K562 (cell line): ENCODE results near the gene EAF2.

Source experiments
- CTCF ChIP-seq, 3 experiments: IDR thresholded peaks in 2 of 3; conservative IDR thresholded peaks in 1 of 3; 2 replicates each; pipeline ENCODE4 v1.5.1; 2011 to 2012; ENCODE audit warnings: low read length in 3 of 3, mild to moderate bottlenecking in 3 of 3, control low read depth in 2 of 3, improper control_type of control experiment in 1 of 3, inconsistent platforms in 1 of 3, low read depth in 1 of 3, mixed read lengths in 1 of 3, moderate library complexity in 1 of 3; ENCODE audit not compliant: insufficient read depth in 2 of 3
- FOXM1 ChIP-seq, 2 experiments: fragments of 450-650 bp in 1 of 2; sonication (generic) in 1 of 2; formaldehyde crosslinking in 1 of 2; IDR thresholded peaks; 2 replicates each; pipeline versions ENCODE4 v1.6.1 to v1.9.0; 2017 to 2022; ENCODE audit warnings: low read depth in 2 of 2, mild to moderate bottlenecking in 2 of 2, missing genetic modification reagents in 1 of 2, moderate library complexity in 1 of 2
- HMG20A ChIP-seq: fragments of 450-650 bp; formaldehyde crosslinking; conservative IDR thresholded peaks from 2 replicates; pipeline ENCODE4 v1.4.0; 2020; ENCODE audit warnings: mild to moderate bottlenecking, mixed read lengths
- HOMEZ ChIP-seq: fragments of 250-450 bp; sonication (Bioruptor Pico); IDR thresholded peaks from 2 replicates; pipeline ENCODE4 v1.4.0; 2020; ENCODE audit warnings: mild to moderate bottlenecking, moderate library complexity
- KLF10 ChIP-seq: fragments of 250-450 bp; sonication (Bioruptor Pico); IDR thresholded peaks from 2 replicates; pipeline ENCODE4 v1.6.1; 2021; ENCODE audit warnings: matching md5 sums
- MAFF ChIP-seq: IDR thresholded peaks from 2 replicates; pipeline ENCODE4 v1.6.1; 2012; ENCODE audit warnings: low read length, improper control_type of control experiment
- PHB2 ChIP-seq: fragments of 450-650 bp; IDR thresholded peaks from 2 replicates; pipeline ENCODE4 v1.6.1; 2017; ENCODE audit warnings: low read depth
- PRDM10 ChIP-seq: fragments of 450-650 bp; IDR thresholded peaks from 2 replicates; pipeline ENCODE4 v1.6.1; 2018; ENCODE audit not compliant: partially characterized antibody
- SIN3A ChIP-seq, 2 experiments: fragments of 150-350 bp in 1 of 2; IDR thresholded peaks; 2 replicates each; pipeline ENCODE4 v1.6.1; 2011 to 2016; ENCODE audit warnings: borderline replicate concordance in 2 of 2, low read depth in 2 of 2, low read length in 2 of 2, mild to moderate bottlenecking in 2 of 2, moderate library complexity in 2 of 2; ENCODE audit not compliant: control insufficient read depth in 1 of 2
- SMAD1 ChIP-seq: fragments of 150-350 bp; IDR thresholded peaks from 2 replicates; pipeline ENCODE4 v1.6.1; 2014; ENCODE audit warnings: low read length, low read depth; ENCODE audit not compliant: partially characterized antibody
- TBL1XR1 ChIP-seq, 2 experiments: IDR thresholded peaks; 2 replicates each; pipeline ENCODE4 v1.6.1; 2012; ENCODE audit warnings: improper control_type of control experiment in 2 of 2, low read length in 2 of 2, mild to moderate bottlenecking in 1 of 2
- THRB ChIP-seq: fragments of 450-650 bp; formaldehyde crosslinking; conservative IDR thresholded peaks from 2 replicates; pipeline ENCODE4 v1.4.0; 2022; ENCODE audit warnings: mild to moderate bottlenecking, missing genetic modification characterization
- ZC3H4 ChIP-seq: sonication (generic); formaldehyde crosslinking; IDR thresholded peaks from 2 replicates; pipeline ENCODE4 v1.9.0; 2021; ENCODE audit warnings: missing genetic modification reagents, borderline replicate concordance

- TF ChIP-seq PHB2 (no peak), ZC3H4 (CRISPR knock-in tag) (no peak), FOXM1 (IDR thresholded peaks at IDR 0.05; ENCODE audit: low read depth) (no peak), FOXM1 (CRISPR knock-in tag; IDR thresholded peaks at IDR 0.05; ENCODE audit: low read depth) (no peak), PRDM10 (no peak), SIN3A (IDR thresholded peaks at IDR 0.05; ENCODE audit: borderline replicate concordance in 2 of 2, control insufficient read depth in 1 of 2, low read depth in 2 of 2, low read length in 2 of 2) (no peak), HOMEZ (CRISPR knock-in tag) (no peak), KLF10 (CRISPR knock-in tag) (no peak), TBL1XR1 (IDR thresholded peaks at IDR 0.05; ENCODE audit: low read length in 2 of 2) (no peak), THRB (CRISPR knock-in tag) (no peak), MAFF (no peak), HMG20A (no peak), SMAD1 (no peak), CTCF (IDR thresholded peaks at IDR 0.05 in 2 of 3, conservative IDR thresholded peaks at IDR 0.05 in 1 of 3; ENCODE audit: insufficient read depth in 2 of 3, low read depth in 1 of 3, low read length in 3 of 3) (no peak)
Observed at GRCh38 chr3:121895121-121895520, 60.1 kb downstream of the EAF2 start.
